Right lobe of liver (tissue), 6 donors: Measurements from ENCODE around the gene ARID4A. TPM values are rescaled to one million over a fixed set of nuclear protein-coding genes. Genes with fewer than 3 reads are reported as not detected.

Experiments
- ATAC-seq, 4 donors: fragments of 200-7000 bp; cut with Tn5 transposase; one replicate each; pipeline ENCODE4 v1.9.1; 2020; ENCODE audit warnings: mild to moderate bottlenecking in 4 of 4, moderate library complexity in 4 of 4
- DNase-seq, 3 donors: peaks; one replicate each; pipeline ENCODE4 v3.0.0-alpha.2; 2020
- H3K27ac ChIP-seq, 3 donors: fragments of 200-600 bp; one replicate each; pipeline ENCODE4 v1.8.0; 2022
- H3K27me3 ChIP-seq, 2 donors: fragments of 200-600 bp; one replicate each; pipeline ENCODE4 v1.8.0; 2022
- H3K36me3 ChIP-seq, 4 donors: fragments of 200-600 bp; sonication (generic) in 1 of 4; one replicate each; pipeline versions ENCODE4 v1.5.1 to v1.8.0; 2017 to 2022; ENCODE audit warnings: control low read depth in 1 of 4
- H3K4me1 ChIP-seq, 4 donors: fragments of 200-600 bp; sonication (generic) in 1 of 4; one replicate each; pipeline versions ENCODE4 v1.5.1 to v1.8.0; 2017 to 2022; ENCODE audit warnings: control low read depth in 1 of 4
- H3K4me3 ChIP-seq, 3 donors: fragments of 200-600 bp; one replicate each; pipeline ENCODE4 v1.8.0; 2022
- H3K9me3 ChIP-seq, 4 donors: fragments of 200-600 bp; sonication (generic) in 1 of 4; one replicate each; pipeline versions ENCODE4 v1.5.1 to v1.8.0; 2017 to 2022; ENCODE audit warnings: control low read depth in 1 of 4
- POLR2A ChIP-seq: fragments of 450-650 bp; IDR thresholded peaks from one replicate; pipeline ENCODE4 v1.6.1; 2017; ENCODE audit warnings: antibody characterized with exemption, mild to moderate bottlenecking
- WGBS: methylation state at CpG from one replicate; pipeline ENCODE4 v1.1.6; 2018; ENCODE audit warnings: low coverage, low lambda C conversion rate; ENCODE audit not compliant: insufficient coverage; ENCODE audit errors: missing lambda C conversion rate; 5-methylcytosine and 5-hydroxymethylcytosine counted together
- intact Hi-C, 2 donors: fragments of 100-400 bp; cut with DNase I; formaldehyde crosslinking; loops; one replicate each; pipeline versions ENCODE4 v1.11.2 to v1.14.1; 2022
- total RNA-seq, 6 experiments: library from RNA; depleted of rRNA in 2 of 6; stranded (reverse); fragments of >200 nt in 2 of 6; fragmentation: NEBNext Ultra II Directional in 3 of 6; extraction: Animal tissue kit (Norgen Biotek cat#: 25700) in 3 of 6; gene quantifications; one replicate each; pipeline versions ENCODE4 v1.1.0 to v1.2.4, GENCODE V29; 2016 to 2023
- TF ChIP-seq, protein P1 (sequence below), 4 donors: fragments of 200-600 bp in 3 of 4; fragments of 450-650 bp in 1 of 4; IDR thresholded peaks; one replicate each; pipeline versions ENCODE4 v1.5.1 to v1.8.0; 2016 to 2022; ENCODE audit warnings: antibody characterized with exemption in 4 of 4, mild to moderate bottlenecking in 2 of 4
- donor health status: DM: no; HTN: yes; CAD: no.
- donor health status: DM: no; HTN: no; CAD: no.
- donor health status: DM: no; HTN: no; CAD: no.
- donor health status: DM: no; HTN: yes; CAD: no.
- donor health status: DM: no; HTN: yes; CAD: no.

Gene ARID4A
- total RNA-seq, 6 experiments from 2014 or later, result 7.6 to 22.1 (median 15.7) TPM

DNA sequence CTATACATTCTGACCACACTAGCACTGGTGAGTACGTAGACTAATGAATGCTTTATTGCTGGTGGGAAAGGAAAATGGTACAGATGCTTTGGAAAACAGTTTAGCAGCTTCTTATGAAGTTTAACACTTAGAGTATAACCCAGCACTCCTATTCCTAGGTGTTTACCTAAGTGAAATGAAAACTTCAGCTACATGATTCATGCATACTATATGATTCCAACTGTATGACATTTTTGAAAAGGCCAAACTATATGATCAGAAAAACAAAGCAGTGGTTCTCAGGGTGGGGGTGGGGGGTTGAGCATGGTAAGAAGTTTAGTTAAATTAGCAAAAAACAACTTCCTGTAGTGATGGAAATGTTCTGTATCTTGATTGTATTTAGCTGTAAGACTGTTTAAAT lies 22.1 kb upstream of the ARID4A start:
- intact Hi-C loops, result no loop called here
- DNase-seq (no peak), ATAC-seq (no peak)
- TF ChIP-seq POLR2A, result no peak
- TF ChIP-seq, protein P1, sequence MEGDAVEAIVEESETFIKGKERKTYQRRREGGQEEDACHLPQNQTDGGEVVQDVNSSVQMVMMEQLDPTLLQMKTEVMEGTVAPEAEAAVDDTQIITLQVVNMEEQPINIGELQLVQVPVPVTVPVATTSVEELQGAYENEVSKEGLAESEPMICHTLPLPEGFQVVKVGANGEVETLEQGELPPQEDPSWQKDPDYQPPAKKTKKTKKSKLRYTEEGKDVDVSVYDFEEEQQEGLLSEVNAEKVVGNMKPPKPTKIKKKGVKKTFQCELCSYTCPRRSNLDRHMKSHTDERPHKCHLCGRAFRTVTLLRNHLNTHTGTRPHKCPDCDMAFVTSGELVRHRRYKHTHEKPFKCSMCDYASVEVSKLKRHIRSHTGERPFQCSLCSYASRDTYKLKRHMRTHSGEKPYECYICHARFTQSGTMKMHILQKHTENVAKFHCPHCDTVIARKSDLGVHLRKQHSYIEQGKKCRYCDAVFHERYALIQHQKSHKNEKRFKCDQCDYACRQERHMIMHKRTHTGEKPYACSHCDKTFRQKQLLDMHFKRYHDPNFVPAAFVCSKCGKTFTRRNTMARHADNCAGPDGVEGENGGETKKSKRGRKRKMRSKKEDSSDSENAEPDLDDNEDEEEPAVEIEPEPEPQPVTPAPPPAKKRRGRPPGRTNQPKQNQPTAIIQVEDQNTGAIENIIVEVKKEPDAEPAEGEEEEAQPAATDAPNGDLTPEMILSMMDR (IDR thresholded peaks at IDR 0.05), result no peak
- H3K4me1 ChIP-seq, result peaks cover 0 to 65% (median 12%) of the 10 kb centered on the region in 4 donors
- H3K27ac ChIP-seq, result peak overlapping the region in 2 of 3 donors; percentile 82 to 96
- H3K36me3 ChIP-seq, result peaks cover 0 to 15% (median 5%) of the 10 kb centered on the region in 4 donors
- no peaks in the 10 kb centered on the region for H3K27me3 ChIP-seq
- no peaks in the 10 kb centered on the region for H3K9me3 ChIP-seq
- WGBS, result 88% methylated on average over 1 of the region's 1 CpG
- H3K4me3 ChIP-seq, result no peak overlapping the region

- no peak for ATAC-seq
Measured at GRCh38 chr14:58278177-58278576, 20.2 kb upstream of the ARID4A start.

DNA sequence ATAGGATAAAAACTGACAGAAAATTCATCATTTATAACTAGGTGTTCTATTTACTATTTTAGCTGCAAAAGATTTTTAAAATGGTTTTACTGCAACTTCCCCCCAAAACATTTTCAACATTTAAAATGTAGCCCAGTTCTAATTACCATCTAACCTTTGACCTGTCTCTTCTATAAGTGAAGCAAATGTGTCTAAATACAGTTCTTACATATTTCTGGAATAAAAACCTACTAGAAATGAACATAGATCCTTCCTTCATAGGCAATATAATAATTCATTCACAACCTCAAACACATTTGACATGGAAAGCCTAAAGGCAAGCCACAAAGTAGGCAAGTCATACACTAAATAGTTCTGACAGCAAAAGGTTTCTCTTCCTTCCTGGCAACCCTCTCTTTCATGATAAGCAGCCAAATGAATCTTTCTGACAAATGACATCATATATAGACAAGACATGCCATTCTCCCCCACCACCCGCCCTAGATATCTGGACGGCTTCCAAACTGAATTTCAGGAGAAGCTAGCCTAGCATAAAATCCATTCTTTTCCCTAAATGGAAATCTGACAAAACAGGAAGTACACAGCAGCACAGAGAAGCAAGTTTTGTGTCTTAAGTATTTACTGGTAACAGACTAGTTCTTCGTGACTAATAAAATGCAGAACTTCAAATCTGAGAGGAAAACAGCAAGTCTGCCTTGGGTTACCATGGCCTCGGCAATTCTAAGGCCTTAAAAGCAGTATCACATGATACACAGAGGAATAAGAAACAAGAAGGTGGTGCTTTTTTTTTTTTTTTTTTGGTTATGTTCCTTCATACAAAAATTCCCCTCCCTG lies 17.2 kb upstream of the ARID4A start:
- H3K27ac ChIP-seq, result peak overlapping the region; percentile 73 to 76 (median 76)
- peaks cover 0 to 55% (median 22%) of the 10 kb centered on the region in 4 donors for H3K4me1 ChIP-seq
- intact Hi-C loops, result no loop called here
- H3K36me3 ChIP-seq, result peaks cover 0 to 29% (median 0%) of the 10 kb centered on the region in 4 donors
- 9% methylated on average over 4 of the region's 4 CpGs for WGBS
- H3K4me3 ChIP-seq, result no peak overlapping the region
- DNase-seq (peak in 1 of 3 donors; percentile 40), ATAC-seq (peak; percentile 53 to 81 (median 68))
- H3K27me3 ChIP-seq, result no peaks in the 10 kb centered on the region
- TF ChIP-seq, protein P1 (IDR thresholded peaks at IDR 0.05), result no peak
- no peak for TF ChIP-seq POLR2A
- no peaks in the 10 kb centered on the region for H3K9me3 ChIP-seq

More at GRCh38 chr14:58278177-58278576, 20.2 kb upstream of the ARID4A start:
- Histone ChIP-seq H3K9me3 (no peaks in the 10 kb centered on the region), H3K27ac (peak overlapping the region in 2 of 3 donors; percentile 82 to 96), H3K4me3 (no peak overlapping the region), H3K27me3 (no peaks in the 10 kb centered on the region), H3K4me1 (peaks cover 0 to 67% (median 15%) of the 10 kb centered on the region in 4 donors), H3K36me3 (peaks cover 0 to 15% (median 0%) of the 10 kb centered on the region in 4 donors)
- TF ChIP-seq POLR2A, result no peak
- TF ChIP-seq, protein P1 (IDR thresholded peaks at IDR 0.05), result no peak
- intact Hi-C loops, result no loop called here
- no peak for DNase-seq
- WGBS, result 91% methylated on average over 8 of the region's 8 CpGs

DNA sequence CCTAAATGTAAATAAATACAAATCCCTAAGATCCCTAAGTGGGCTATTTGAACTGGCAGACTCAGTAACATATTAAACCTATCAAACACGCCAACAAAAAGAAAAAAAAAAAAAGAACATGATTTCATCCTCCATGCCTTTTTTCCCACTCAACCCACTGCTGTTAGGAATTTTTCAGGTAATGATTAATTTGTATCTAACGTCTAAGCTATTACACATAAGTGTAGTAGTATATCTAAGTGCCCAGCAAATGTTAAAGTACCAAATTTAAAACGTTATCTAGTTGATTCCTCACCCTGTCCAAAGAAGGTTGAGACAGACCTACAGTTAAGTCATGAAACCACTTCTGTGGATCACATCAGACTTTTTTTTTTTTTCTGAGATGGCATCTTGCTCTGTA lies 16.4 kb upstream of the ARID4A start:
- Histone ChIP-seq H3K27me3 (no peaks in the 10 kb centered on the region), H3K4me3 (no peak overlapping the region), H3K36me3 (peaks cover 0 to 31% (median 2%) of the 10 kb centered on the region in 4 donors), H3K9me3 (no peaks in the 10 kb centered on the region), H3K4me1 (peaks cover 0 to 56% (median 25%) of the 10 kb centered on the region in 4 donors), H3K27ac (peak overlapping the region; percentile 73 to 76 (median 76))
- no peak for TF ChIP-seq POLR2A
- TF ChIP-seq, protein P1 (IDR thresholded peaks at IDR 0.05), result no peak
- DNase-seq, result no peak
- peak; percentile 26 to 66 (median 54) for ATAC-seq
- intact Hi-C loops, result no loop called here
- 29% methylated on average over 3 of the region's 3 CpGs for WGBS
